ENCODE measurements around the gene CAMSAP1.

GRCh38 chr9:135790850-135791249 is 116.5 kb downstream of the CAMSAP1 start:
- TF ChIP-seq POLR2A (IDR thresholded peaks at IDR 0.05; ENCODE audit: low read depth, low read length) (no peak), TAF1 (IDR thresholded peaks at IDR 0.05; ENCODE audit: borderline replicate concordance, low read depth, low read length) (no peak), POLR2AphosphoS5 (IDR thresholded peaks at IDR 0.05; ENCODE audit: low read depth, low read length) (no peak)
